GM10847 (cell line): Measurements from ENCODE around the gene USP43.

ENCODE experiments used
- POLR2A ChIP-seq: IDR thresholded peaks from 2 replicates; pipeline ENCODE4 v1.6.1; 2011; ENCODE audit not compliant: insufficient read length; ENCODE audit errors: extremely low read depth

USP43 gene

GRCh38 chr17:9661027-9661426, 15.7 kb downstream of the USP43 start:
- no peak for TF ChIP-seq POLR2A

DNA sequence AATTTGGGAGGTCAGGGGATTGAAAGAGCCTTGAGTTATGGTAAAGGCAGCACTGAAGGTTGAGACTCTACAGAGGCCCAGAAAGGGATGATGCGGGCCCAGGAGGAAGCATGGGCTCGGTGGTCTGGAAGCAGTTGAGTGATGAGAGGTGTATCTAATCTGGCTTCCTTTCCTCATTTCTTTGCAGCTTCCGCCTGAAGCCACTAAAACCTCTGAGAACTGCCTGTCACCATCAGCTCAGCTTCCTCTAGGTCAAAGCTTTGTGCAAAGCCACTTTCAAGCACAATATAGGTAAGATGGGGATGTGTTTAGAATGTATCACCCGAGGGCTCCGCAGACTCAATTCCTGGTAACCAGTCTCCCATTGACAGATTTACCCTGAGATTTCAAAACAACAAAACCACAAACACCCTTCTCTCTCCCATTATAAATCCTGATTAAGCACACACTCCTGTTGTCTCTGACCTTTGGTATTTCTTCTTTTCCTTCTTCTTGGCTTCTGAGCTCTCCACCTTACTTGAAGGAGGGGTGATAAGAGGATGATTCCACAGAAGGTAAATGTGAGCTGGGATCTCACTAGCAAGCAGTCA, 21.2 kb downstream of the USP43 start:
- no peak for TF ChIP-seq POLR2A

- TF ChIP-seq POLR2A = no peak
Measured at GRCh38 chr17:9668517-9668916, 23.2 kb downstream of the USP43 start.

DNA sequence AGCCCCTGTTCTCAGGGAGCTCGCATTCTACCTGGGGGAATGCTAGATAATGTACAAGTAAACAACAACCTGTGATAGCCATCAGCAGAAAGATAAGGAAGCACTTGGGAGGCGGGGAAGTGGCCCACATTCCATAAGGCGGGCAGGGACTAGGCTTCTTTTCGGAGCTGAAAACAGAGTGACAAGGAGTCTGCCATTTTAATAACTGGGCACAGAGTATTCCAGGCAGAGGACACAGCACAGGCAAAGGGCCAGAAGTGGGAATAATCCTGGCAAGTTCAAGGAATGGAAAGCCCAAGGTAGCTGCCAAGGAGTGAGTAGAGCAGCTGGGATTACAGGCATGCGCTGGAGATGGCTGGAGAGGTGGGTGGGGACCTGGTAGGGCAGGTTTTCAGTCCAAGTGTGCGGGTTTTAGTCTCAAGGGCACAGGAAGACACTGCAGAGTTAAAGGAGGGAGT, 24.3 kb downstream of the USP43 start:
- no peak for TF ChIP-seq POLR2A

- TF ChIP-seq POLR2A = no peak
Measured at GRCh38 chr17:9670596-9670995, 25.3 kb downstream of the USP43 start.

GRCh38 chr17:9671559-9671958, 26.2 kb downstream of the USP43 start:
- TF ChIP-seq POLR2A = no peak

- no peak for TF ChIP-seq POLR2A
Measured at GRCh38 chr17:9672266-9672665, 26.9 kb downstream of the USP43 start.

- no peak for TF ChIP-seq POLR2A
Measured at GRCh38 chr17:9672691-9673090, 27.4 kb downstream of the USP43 start.

GRCh38 chr17:9676084-9676483, 30.8 kb downstream of the USP43 start:
- TF ChIP-seq POLR2A = no peak

DNA sequence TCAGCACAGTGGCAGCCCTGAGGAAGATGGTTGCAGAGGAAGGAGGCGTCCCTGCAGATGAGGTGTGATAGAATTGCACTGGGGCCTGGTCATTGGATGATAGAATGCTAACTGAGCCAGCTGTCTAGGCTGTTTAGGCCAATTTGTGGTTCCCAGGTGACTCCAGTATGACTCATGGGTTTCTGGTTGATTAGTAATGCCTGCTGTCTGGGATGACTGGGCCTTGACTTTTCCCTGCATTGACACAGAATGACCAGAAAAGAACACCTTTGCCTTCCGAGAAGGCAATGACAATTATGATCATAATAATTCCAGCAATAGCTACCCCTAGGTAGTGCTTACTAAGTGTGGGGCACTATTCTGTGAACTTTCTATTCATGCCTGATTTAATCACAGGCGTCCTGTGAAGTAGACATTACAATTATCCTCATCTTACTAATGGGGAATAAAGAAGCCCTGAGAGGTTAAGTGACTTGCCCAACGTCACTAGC, 31.5 kb downstream of the USP43 start:
- no peak for TF ChIP-seq POLR2A

DNA sequence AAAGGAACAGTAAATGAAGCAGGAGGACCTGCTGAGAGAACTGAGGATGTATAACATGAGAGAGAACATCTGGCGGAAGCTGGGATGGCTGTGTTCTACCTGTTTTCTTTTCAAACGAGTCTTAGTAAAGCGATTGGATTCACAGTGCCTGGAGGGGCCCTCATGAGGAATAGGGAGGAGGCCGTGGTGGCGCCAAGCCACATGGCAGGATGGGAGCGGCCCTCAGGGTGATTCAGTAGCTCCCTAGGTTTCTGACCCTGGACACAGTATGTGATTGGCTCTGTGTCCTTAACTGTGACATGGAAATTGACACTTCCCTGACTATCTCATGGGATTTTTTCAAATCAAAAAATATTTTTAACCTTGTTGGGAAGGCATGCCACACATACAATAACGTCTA, 32.1 kb downstream of the USP43 start:
- no peak for TF ChIP-seq POLR2A

GRCh38 chr17:9677896-9678295, 32.6 kb downstream of the USP43 start:
- no peak for TF ChIP-seq POLR2A

DNA sequence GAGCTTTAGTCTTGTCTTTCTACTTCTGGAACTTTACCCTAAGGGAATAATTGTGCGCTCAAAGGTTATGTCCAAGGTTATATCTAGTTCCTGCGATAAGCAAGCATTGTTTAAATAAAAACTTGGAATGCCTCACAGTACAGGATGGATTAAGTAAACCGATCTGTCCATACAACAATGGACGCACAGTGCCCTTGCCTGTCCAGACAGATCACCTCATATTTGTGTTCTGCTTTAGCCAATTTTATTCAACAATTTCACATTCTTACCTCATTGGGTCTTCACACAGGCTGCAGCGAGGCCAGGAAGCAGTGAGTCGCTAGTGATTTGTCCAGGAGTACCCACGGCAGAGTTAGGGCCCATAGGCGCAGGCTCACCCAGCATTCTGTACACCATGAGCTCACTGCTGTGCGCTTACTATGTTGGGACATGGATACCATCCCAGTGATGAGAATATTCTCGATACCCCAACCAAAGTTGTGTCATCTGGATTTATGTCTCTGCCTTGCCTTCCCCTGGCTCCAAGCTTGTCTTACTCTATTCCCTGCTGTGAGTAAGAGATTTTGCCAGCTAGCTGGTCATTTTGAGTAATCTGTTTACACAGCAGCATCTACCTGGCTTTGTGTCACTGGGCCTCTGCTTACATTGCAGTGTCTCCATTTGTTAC, 39.8 kb downstream of the USP43 start:
- TF ChIP-seq POLR2A = no peak

GRCh38 chr17:9693755-9694154, 48.4 kb downstream of the USP43 start:
- no peak for TF ChIP-seq POLR2A

- no peak for TF ChIP-seq POLR2A
Measured at GRCh38 chr17:9696279-9697044, 51.1 kb downstream of the USP43 start.

DNA sequence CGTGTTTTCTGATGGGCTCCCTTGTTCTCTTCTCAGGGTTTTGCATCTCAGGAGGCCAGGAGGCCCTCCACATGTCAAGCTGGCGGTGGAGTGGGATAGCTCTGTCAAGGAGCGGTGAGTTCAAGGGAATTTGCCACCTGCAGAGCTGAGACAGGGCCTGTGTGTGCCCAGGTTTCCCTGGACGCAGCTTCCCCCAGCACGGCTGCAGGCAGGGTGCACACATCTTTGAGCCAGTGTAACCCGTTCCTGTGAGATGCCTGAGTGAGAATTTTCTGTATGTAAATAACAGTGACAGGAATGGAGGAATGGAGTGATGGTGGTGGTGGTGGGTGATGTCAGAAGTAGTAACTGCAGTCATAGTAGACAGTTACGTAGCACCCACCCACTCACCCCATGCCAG, 54.8 kb downstream of the USP43 start:
- TF ChIP-seq POLR2A = no peak
